ENCODE results near the gene PSMA7.
A peak's percentile ranks its signal among the peaks of the same experiment; 100 is the strongest.

The PSMA7 gene

DNA sequence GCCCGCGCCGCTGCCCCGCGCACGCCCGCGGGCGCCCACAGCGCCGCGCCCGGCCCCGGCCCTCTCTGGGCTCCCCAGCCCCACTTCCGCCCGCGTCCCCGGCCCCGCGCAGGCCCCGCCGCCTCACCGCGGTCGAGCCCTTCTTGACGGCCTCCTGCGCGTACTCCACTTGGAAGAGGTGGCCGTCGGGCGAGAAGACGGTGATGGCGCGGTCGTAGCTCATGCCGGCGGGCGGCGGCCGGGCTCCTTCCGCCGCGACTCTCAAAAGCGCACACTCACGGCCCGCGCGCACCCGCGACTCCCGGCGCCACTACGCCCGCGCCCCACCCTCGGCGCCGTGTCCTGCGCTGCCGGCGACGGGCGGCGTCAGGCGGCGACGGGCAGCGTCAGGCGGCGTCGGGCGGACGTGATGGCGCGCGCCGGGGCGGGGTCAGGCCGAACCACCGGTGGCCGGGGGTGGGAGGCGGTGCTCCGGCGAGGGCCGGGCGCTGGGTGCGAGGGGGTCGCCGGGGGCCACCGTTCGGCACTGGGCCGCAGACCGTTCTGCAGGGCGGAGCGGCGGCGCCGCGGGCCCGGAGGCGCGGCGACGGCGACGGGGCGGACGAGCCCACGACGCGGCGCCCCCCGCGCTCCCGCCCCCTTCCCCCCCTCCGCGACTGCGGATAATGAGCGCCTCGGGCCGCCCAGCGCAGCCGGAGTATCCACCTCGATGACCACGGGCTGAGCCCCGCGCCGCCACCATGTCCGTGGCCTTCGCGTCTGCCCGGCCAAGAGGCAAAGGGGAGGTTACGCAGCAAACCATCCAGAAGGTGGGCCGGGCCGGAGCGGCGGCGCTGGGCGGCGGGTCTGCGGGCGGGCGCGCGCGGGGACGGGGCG is at the start of gene PSMA7, which contains the start of gene SS18L1:
Gene PSMA7, minus strand, starts transcription at position 314 of the 876 bp plus-strand sequence. Its CDS starts 91 bp downstream, at position 223.
Gene SS18L1, plus strand, starts transcription at position 689 of the 876 bp plus-strand sequence. Its CDS starts 52 bp downstream, at position 741.
- DNase-seq (ENCODE audit: low read depth): peak; percentile 89
- H3K4me3 ChIP-seq (ENCODE audit: low read length): peak within 1 kb of the TSS; percentile 70
- TF ChIP-seq, protein P1, sequence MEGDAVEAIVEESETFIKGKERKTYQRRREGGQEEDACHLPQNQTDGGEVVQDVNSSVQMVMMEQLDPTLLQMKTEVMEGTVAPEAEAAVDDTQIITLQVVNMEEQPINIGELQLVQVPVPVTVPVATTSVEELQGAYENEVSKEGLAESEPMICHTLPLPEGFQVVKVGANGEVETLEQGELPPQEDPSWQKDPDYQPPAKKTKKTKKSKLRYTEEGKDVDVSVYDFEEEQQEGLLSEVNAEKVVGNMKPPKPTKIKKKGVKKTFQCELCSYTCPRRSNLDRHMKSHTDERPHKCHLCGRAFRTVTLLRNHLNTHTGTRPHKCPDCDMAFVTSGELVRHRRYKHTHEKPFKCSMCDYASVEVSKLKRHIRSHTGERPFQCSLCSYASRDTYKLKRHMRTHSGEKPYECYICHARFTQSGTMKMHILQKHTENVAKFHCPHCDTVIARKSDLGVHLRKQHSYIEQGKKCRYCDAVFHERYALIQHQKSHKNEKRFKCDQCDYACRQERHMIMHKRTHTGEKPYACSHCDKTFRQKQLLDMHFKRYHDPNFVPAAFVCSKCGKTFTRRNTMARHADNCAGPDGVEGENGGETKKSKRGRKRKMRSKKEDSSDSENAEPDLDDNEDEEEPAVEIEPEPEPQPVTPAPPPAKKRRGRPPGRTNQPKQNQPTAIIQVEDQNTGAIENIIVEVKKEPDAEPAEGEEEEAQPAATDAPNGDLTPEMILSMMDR (conservative IDR thresholded peaks at IDR 0.05; ENCODE audit: low read length): no peak

DNA sequence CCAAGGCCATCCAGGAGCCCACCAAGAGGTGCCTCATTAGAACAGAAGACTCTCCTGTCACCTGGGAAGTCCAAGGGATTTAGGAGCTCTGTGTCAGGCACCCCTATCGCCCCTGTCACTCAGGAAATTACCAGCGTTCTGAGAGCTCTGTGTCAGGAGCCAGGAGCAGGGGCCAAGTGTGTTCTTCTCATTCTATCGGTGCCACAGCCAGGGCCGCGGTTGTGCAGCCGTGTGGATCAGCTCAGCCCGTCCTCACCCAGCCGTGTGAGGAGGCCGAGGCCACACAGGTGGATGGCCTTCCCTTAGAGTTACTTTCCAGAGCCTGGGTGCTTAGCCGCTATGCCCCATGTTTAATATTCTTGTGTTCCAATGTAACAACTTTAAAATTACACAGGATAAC is 49.4 kb upstream of the PSMA7 start:
- TF ChIP-seq, protein P1 (conservative IDR thresholded peaks at IDR 0.05; ENCODE audit: low read length): no peak
- H3K4me3 ChIP-seq (ENCODE audit: low read length): no peak overlapping the region
- DNase-seq (ENCODE audit: low read depth): no peak

DNA sequence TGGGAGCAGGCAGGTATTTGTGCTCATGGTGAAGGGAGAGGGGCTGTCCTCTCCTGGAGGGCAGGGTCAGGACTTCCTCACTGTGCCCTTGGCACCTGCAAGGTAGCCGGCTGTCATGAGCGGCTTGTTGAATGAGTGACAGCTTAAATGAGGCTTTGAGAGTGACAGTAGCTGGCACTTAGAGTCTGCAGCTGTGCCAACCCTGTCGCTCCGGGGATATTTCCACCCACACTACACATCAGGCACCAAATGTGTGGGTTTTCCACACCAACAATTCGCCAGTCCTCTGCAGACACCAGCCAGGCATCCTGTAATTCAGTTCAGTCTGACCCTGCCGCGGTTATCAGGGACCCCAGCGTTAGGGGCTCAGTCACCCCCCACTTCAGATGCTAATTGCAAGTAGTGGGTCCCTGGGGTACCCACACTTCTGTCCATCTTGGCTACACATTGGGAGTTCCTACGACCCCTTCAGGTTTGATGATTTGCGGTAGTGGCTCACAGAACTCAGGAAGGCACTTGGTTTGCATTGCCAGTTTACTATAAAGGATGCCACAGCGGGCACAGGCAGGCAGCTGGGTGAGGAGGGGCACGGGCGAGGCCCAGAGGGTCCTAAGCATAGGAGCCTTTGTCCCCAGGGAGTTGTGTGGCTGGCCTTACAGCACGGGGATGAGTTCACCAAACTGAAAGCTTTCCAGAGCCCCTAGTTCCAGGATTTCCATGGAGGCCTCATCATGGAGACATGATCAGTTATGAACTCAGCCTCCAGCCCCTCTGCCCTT is 48.8 kb upstream of the PSMA7 start:
- TF ChIP-seq, protein P1 (conservative IDR thresholded peaks at IDR 0.05; ENCODE audit: low read length): no peak

DNA sequence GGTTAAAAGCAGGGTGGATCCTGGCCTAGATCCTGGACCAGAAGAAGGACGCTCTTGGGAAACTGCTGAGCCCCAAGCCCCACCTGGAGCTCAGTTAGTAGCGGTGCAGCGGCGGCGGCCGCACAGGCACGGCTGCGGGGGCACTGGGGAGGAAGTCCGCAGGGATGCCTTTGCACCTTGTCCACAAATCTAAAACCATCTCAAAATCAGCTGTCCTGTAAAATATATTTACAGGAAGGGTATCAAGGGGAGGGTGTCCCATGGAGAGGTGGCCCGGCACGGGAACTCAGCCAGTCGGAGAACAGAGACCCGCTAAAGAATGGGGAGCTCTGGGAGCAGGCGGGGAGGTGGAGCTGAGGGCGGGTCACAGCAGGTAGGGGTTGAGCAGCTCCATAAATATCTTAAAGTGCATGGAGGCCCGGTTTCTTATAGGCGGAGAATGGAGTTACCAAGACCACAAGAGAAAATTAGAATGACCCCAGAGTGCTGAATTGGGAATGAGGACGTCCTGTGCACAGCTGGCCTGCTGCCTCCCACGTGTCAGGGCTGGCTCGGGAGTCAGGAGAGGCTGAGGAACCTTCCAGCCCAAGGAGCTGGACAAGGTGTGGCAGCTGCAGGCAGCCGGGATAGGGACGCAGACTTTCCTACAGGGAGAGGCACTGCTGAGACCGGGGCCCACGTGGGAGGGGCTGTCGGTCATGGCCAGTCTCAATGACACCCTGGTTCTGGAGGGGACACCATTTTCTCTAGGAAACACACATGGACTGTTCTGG is 47.6 kb upstream of the PSMA7 start:
- H3K4me3 ChIP-seq (ENCODE audit: low read length): no peak overlapping the region
- DNase-seq (ENCODE audit: low read depth): no peak
- TF ChIP-seq, protein P1 (conservative IDR thresholded peaks at IDR 0.05; ENCODE audit: low read length): no peak

More for the DNA sequence above, 48.8 kb upstream of the PSMA7 start:
- H3K4me3 ChIP-seq (ENCODE audit: low read length): no peak overlapping the region
- no peak for DNase-seq (ENCODE audit: low read depth)

DNA sequence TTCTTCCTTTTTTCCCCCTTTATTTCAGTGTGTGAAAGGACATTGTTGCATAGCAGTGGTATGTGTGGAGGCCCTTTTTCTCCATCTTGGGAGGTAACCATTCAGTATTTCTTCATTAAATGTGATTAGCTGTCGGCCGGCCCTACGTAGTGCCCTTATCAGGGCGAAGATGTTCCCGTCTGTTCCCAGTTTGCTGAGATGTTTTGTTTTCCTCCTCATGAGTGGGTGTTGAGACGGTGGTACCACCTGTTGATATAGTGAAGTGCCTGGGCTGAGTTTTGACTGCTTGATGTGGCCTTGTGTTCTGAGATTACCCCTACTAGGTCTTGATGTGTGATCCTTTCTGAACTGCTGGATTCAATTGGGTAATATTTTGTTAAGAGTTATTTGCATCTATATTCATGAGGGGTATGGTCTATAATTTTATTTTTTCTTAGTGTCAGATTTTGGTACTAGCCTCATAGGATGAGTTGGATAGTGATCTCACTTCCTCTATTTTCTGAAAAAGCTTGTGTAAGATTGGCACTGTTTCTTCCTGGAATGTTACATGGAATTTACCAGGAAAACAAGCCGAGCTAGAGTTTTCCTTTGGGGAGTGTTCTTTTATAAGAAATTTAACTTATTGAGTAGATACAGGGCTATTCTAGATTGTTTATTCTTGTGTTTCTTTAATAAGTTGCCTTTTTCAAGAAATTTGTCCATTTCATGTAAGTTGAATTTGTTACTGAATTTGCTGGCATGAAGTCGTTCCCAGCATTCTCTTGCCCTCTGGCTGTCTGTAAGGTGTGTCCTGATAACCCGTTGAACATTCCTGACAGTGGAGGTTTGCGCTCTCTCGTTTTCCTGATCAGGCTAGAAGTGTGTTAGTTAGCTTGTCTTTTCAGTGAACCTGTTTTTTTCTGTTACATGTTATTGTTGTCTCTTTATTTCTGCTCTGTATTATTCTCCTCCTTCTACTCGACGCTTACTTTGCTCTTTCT is 44.0 kb upstream of the PSMA7 start:
- peak; percentile 39 for DNase-seq (ENCODE audit: low read depth)
- TF ChIP-seq, protein P1 (conservative IDR thresholded peaks at IDR 0.05; ENCODE audit: low read length): no peak
- H3K4me3 ChIP-seq (ENCODE audit: low read length): no peak overlapping the region

DNA sequence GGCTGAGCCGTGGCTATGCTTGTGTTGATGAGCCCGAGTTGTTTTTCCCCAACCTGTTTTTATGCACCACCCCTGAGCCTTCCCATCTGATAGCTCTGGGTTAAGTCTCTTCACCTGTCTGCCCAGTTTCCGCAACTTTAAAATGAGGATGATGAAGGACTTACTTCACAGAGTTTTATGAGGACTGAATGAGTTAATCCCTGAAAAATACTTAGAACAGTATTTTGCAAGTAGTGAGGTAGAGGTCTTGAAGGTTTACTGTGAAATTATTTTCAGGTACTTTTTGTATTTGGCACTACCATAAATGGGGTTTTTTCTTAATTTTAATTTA is 42.9 kb upstream of the PSMA7 start:
- DNase-seq (ENCODE audit: low read depth): no peak
- TF ChIP-seq, protein P1 (conservative IDR thresholded peaks at IDR 0.05; ENCODE audit: low read length): no peak
- H3K4me3 ChIP-seq (ENCODE audit: low read length): no peak overlapping the region
